Activated CD8-positive, alpha-beta memory T cell treated with anti-CD3 and anti-CD28 coated beads, Interleukin-2, amount 50 U/mL, for 48 hours (primary cell): ENCODE data around the gene FAM180A.
"Not testable (repeated sequence)": the region's sequence is repeated elsewhere in the genome, so short reads cannot be mapped to it uniquely, and the experiment has no call there.

Experiments
- DNase-seq: peaks from one replicate; pipeline ENCODE4 v3.0.0-alpha.2; 2020

Gene FAM180A

GRCh38 chr7:135748770-135749169 lies at the start of gene FAM180A:
FAM180A (minus strand) TSS chr7:135748813; CDS start chr7:135748580, 233 bp downstream.
- DNase-seq = no peak

- DNase-seq = no peak
These were observed 49.5 kb upstream of the FAM180A start for GRCh38 chr7:135798095-135798494.

GRCh38 chr7:135795846-135796570 lies 47.4 kb upstream of the FAM180A start:
- DNase-seq = no peak

- DNase-seq = no peak
These were observed 45.2 kb upstream of the FAM180A start for GRCh38 chr7:135793841-135794240.

- DNase-seq = no peak
These were observed 44.3 kb upstream of the FAM180A start for GRCh38 chr7:135792866-135793265.

GRCh38 chr7:135792363-135792668 lies 43.7 kb upstream of the FAM180A start:
- no peak for DNase-seq

- no peak for DNase-seq
These were observed 43.1 kb upstream of the FAM180A start for GRCh38 chr7:135791543-135792362.

GRCh38 chr7:135790371-135790977 lies 41.9 kb upstream of the FAM180A start:
- no peak for DNase-seq

GRCh38 chr7:135789956-135790355 lies 41.3 kb upstream of the FAM180A start:
- no peak for DNase-seq

- no peak for DNase-seq
These were observed 40.8 kb upstream of the FAM180A start for GRCh38 chr7:135789431-135789830.

- DNase-seq = no peak
These were observed 38.3 kb upstream of the FAM180A start for GRCh38 chr7:135786911-135787310.

GRCh38 chr7:135785065-135785464 lies 36.5 kb upstream of the FAM180A start:
- no peak for DNase-seq

- DNase-seq = no peak
These were observed 35.4 kb upstream of the FAM180A start for GRCh38 chr7:135784013-135784412.

GRCh38 chr7:135782801-135783200 lies 34.2 kb upstream of the FAM180A start:
- no peak for DNase-seq

GRCh38 chr7:135782377-135782776 lies 33.8 kb upstream of the FAM180A start:
- DNase-seq = no peak

- no peak for DNase-seq
These were observed 29.2 kb upstream of the FAM180A start for GRCh38 chr7:135777626-135778398.

GRCh38 chr7:135775915-135776314 lies 27.3 kb upstream of the FAM180A start:
- DNase-seq = not testable (repeated sequence)

GRCh38 chr7:135775230-135775629 lies 26.6 kb upstream of the FAM180A start:
- DNase-seq = no peak

- DNase-seq = no peak
These were observed 25.7 kb upstream of the FAM180A start for GRCh38 chr7:135774284-135774683.

- no peak for DNase-seq
These were observed 24.9 kb upstream of the FAM180A start for GRCh38 chr7:135773464-135773863.

GRCh38 chr7:135772639-135773222 lies 24.1 kb upstream of the FAM180A start:
- no peak for DNase-seq

GRCh38 chr7:135771961-135772638 lies 23.5 kb upstream of the FAM180A start:
- no peak for DNase-seq
